ENCODE data around the gene TIAM2.
"Not testable (repeated sequence)": the region's sequence is repeated elsewhere in the genome, so short reads cannot be mapped to it uniquely, and the experiment has no call there.

Gene TIAM2

GRCh38 chr6:155089746-155090145 lies 94.6 kb downstream of the TIAM2 start:
- H3K36me3 ChIP-seq (ENCODE audit: control insufficient read depth, insufficient read depth, low read length), result no peaks in the 10 kb centered on the region
- no peak overlapping the region for H3K4me3 ChIP-seq (replicated peaks; ENCODE audit: low read depth, low read length)
- no peak for TF ChIP-seq CTCF (IDR thresholded peaks at IDR 0.05; ENCODE audit: insufficient read depth, low read length, poor library complexity, severe bottlenecking)
- 0 out of 2 replicates have a peak, but pooled peaks cover 1% of the 10 kb centered on the region for H3K27me3 ChIP-seq (replicated peaks; ENCODE audit: control insufficient read depth, insufficient read depth, low read length)
- DNase-seq (ENCODE audit: extremely low read depth, insufficient read length), result no peak

- H3K36me3 ChIP-seq (ENCODE audit: control insufficient read depth, insufficient read depth, low read length), result no peaks in the 10 kb centered on the region
- TF ChIP-seq CTCF (IDR thresholded peaks at IDR 0.05; ENCODE audit: insufficient read depth, low read length, poor library complexity, severe bottlenecking), result no peak
- no peak overlapping the region for H3K4me3 ChIP-seq (replicated peaks; ENCODE audit: low read depth, low read length)
- no peak for DNase-seq (ENCODE audit: extremely low read depth, insufficient read length)
- H3K27me3 ChIP-seq (replicated peaks; ENCODE audit: control insufficient read depth, insufficient read depth, low read length), result peaks cover 1% of the 10 kb centered on the region; the same call in 1 of the 2 replicates
Observed at GRCh38 chr6:155090166-155090565, 95.1 kb downstream of the TIAM2 start.

- DNase-seq (ENCODE audit: extremely low read depth, insufficient read length), result no peak
- no peaks in the 10 kb centered on the region for H3K36me3 ChIP-seq (ENCODE audit: control insufficient read depth, insufficient read depth, low read length)
- peaks cover 1% of the 10 kb centered on the region; the same call in 1 of the 2 replicates for H3K27me3 ChIP-seq (replicated peaks; ENCODE audit: control insufficient read depth, insufficient read depth, low read length)
- TF ChIP-seq CTCF (IDR thresholded peaks at IDR 0.05; ENCODE audit: insufficient read depth, low read length, poor library complexity, severe bottlenecking), result no peak
- H3K4me3 ChIP-seq (replicated peaks; ENCODE audit: low read depth, low read length), result no peak overlapping the region
Observed at GRCh38 chr6:155091756-155092155, 96.6 kb downstream of the TIAM2 start.

GRCh38 chr6:155093430-155093829 lies 98.3 kb downstream of the TIAM2 start:
- Histone ChIP-seq H3K27me3 (replicated peaks; ENCODE audit: control insufficient read depth, insufficient read depth, low read length) (peaks cover 1% of the 10 kb centered on the region; the same call in 1 of the 2 replicates), H3K36me3 (ENCODE audit: control insufficient read depth, insufficient read depth, low read length) (no peaks in the 10 kb centered on the region), H3K4me3 (replicated peaks; ENCODE audit: low read depth, low read length) (no peak overlapping the region)
- TF ChIP-seq CTCF (IDR thresholded peaks at IDR 0.05; ENCODE audit: insufficient read depth, low read length, poor library complexity, severe bottlenecking), result no peak
- no peak for DNase-seq (ENCODE audit: extremely low read depth, insufficient read length)

GRCh38 chr6:155100087-155100486 lies 105.0 kb downstream of the TIAM2 start:
- Histone ChIP-seq H3K27me3 (replicated peaks; ENCODE audit: control insufficient read depth, insufficient read depth, low read length) (no peaks in the 10 kb centered on the region), H3K36me3 (ENCODE audit: control insufficient read depth, insufficient read depth, low read length) (no peaks in the 10 kb centered on the region), H3K4me3 (replicated peaks; ENCODE audit: low read depth, low read length) (no peak overlapping the region)
- DNase-seq (ENCODE audit: extremely low read depth, insufficient read length), result no peak
- TF ChIP-seq CTCF (IDR thresholded peaks at IDR 0.05; ENCODE audit: insufficient read depth, low read length, poor library complexity, severe bottlenecking), result no peak

- H3K36me3 ChIP-seq (ENCODE audit: control insufficient read depth, insufficient read depth, low read length), result no peaks in the 10 kb centered on the region
- no peak for DNase-seq (ENCODE audit: extremely low read depth, insufficient read length)
- no peak overlapping the region for H3K4me3 ChIP-seq (replicated peaks; ENCODE audit: low read depth, low read length)
Observed at GRCh38 chr6:155100591-155100990, 105.5 kb downstream of the TIAM2 start.

GRCh38 chr6:155103083-155103645 lies 108.0 kb downstream of the TIAM2 start:
- H3K4me3 ChIP-seq (replicated peaks; ENCODE audit: low read depth, low read length); DNase-seq (ENCODE audit: extremely low read depth, insufficient read length); H3K36me3 ChIP-seq (ENCODE audit: control insufficient read depth, insufficient read depth, low read length): not testable (repeated sequence)

More at GRCh38 chr6:155100591-155100990, 105.5 kb downstream of the TIAM2 start:
- no peaks in the 10 kb centered on the region for H3K27me3 ChIP-seq (replicated peaks; ENCODE audit: control insufficient read depth, insufficient read depth, low read length)
- no peak for TF ChIP-seq CTCF (IDR thresholded peaks at IDR 0.05; ENCODE audit: insufficient read depth, low read length, poor library complexity, severe bottlenecking)

More at GRCh38 chr6:155103083-155103645, 108.0 kb downstream of the TIAM2 start:
- not testable (repeated sequence) for H3K27me3 ChIP-seq (replicated peaks; ENCODE audit: control insufficient read depth, insufficient read depth, low read length)

Data from GM06990 (cell line).